Ovary (tissue), 9 donors: ENCODE data around the gene DLX6. TPM values are rescaled to one million over a fixed set of nuclear protein-coding genes. Genes with fewer than 3 reads are reported as not detected.

Experiments
- DNase-seq, 5 donors: peaks; one replicate each; pipeline ENCODE4 v3.0.0-alpha.2; 2019 to 2020
- H3K27ac ChIP-seq, 2 donors: fragments of 200-600 bp; one replicate each; pipeline versions ENCODE4 v1.5.1 to v1.8.0; 2019 to 2022
- H3K27me3 ChIP-seq: fragments of 200-600 bp; one replicate; pipeline ENCODE4 v1.8.0; 2022
- H3K36me3 ChIP-seq: fragments of 200-600 bp; sonication (generic); one replicate; pipeline ENCODE4 v1.5.1; 2019
- H3K4me1 ChIP-seq: one replicate; pipeline ENCODE4 v1.8.1; 2013; ENCODE audit warnings: mild to moderate bottlenecking, moderate library complexity; ENCODE audit not compliant: insufficient read depth
- H3K4me3 ChIP-seq: fragments of 200-600 bp; sonication (generic); one replicate; pipeline ENCODE4 v1.5.1; 2017
- H3K9me3 ChIP-seq, 2 donors: fragments of 200-600 bp in 1 of 2; sonication (generic) in 1 of 2; one replicate each; pipeline versions ENCODE4 v1.5.1 to v1.8.1; 2013 to 2019; ENCODE audit warnings: mild to moderate bottlenecking in 1 of 2, moderate library complexity in 1 of 2
- CTCF ChIP-seq, 3 donors: fragments of 450-650 bp in 2 of 3; fragments of 200-600 bp in 1 of 3; IDR thresholded peaks; one replicate each; pipeline versions ENCODE4 v1.5.1 to v1.8.0; 2016 to 2022; ENCODE audit warnings: antibody characterized with exemption in 3 of 3, mild to moderate bottlenecking in 1 of 3
- EP300 ChIP-seq: sonication (generic); formaldehyde crosslinking; IDR thresholded peaks from one replicate; pipeline ENCODE4 v1.6.1; 2017; ENCODE audit warnings: antibody characterized with exemption
- POLR2A ChIP-seq: fragments of 450-650 bp; IDR thresholded peaks from one replicate; pipeline ENCODE4 v1.6.1; 2017; ENCODE audit warnings: antibody characterized with exemption, mild to moderate bottlenecking, moderate library complexity
- WGBS, 3 donors: extraction: QIAGEN DNeasy Blood & Tissue Kit in 1 of 3; methylation state at CpG; one replicate each; pipeline versions ENCODE4 v1.1.5 to v1.1.7; 2013 to 2017; 5-methylcytosine and 5-hydroxymethylcytosine counted together
- intact Hi-C, 4 donors: fragments of 100-400 bp; cut with DNase I; formaldehyde crosslinking; loops; one replicate each; pipeline versions ENCODE4 v1.11.0 to v1.15.1; 2022 to 2023
- polyA plus RNA-seq, 2 donors: library from polyadenylated mRNA; stranded (reverse); fragments of 200-250 nt in 1 of 2; fragments of 350-450 nt in 1 of 2; fragmentation: Illumina TruSeq in 1 of 2; extraction: RNeasy Lipid Tissue Mini Kit (QIAGEN cat#74804) in 1 of 2; gene quantifications; one replicate each; pipeline ENCODE4 v1.2.3, GENCODE V29; 2013 to 2014
- total RNA-seq, 7 donors: library from RNA; depleted of rRNA in 2 of 7; stranded (reverse); fragments of >200 nt in 2 of 7; fragmentation: NEBNext Ultra II Directional in 3 of 7; extraction: Animal tissue kit (Norgen Biotek cat#: 25700) in 3 of 7; gene quantifications; one replicate each; pipeline versions ENCODE4 v1.1.0 to v1.2.4, GENCODE V29; 2016 to 2023
- donor health status: DM: no; HTN: no; CAD: no; lungs with moderate emphysema.
- donor health status: DM: no; HTN: no; CAD: no.
- donor health status: Bipolar disorder and iron deficiency.
- donor health status: DM: yes; HTN: yes; CAD: no.
- donor health status: DM: no; HTN: no; CAD: no.
- donor health status: DM: yes; HTN: yes; CAD: no.

The DLX6 gene
- total and polyA plus RNA-seq, 9 donors, result 0.10 to 0.95 (median 0.20) TPM; not detected in 2

DNA sequence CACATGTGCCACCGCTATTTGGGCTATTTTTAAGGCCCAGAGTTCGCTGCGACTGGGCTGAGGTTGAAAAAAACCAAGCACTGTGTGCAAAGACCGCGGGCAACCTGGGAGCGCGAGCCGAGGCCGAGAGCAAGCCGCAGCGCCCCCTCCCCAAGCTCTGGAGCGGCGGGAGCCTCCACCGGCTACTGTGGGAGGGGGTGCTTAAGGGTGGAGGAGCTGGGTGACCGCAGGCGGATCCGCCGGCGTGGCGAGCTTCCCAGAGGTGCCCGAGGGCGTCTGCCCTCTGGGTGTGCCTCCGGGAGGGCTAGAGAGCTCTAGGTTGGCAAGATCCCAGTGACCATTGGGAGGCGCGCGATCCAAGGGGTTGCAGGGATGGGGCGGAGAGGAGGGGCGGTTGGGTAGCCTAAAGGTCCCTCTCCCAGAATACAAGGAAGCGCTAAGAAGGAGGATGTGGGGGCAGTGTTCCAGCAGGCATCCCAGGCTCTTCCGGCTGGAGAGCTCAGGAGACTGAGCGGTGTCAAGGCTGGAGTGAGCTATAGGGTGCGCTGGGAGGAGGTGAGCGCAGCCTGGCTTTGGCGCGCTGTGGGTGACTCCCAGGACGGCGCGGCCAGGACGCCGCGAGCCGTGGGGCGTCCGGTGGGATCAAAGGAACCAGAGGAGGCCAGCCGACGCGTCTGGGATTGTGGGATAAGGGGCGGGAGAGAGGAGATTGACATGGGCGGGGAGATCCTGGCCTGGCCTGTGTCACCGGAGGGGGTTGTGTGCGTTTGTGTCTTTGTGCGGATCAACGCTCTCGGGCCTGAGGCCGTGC lies 11.2 kb downstream of the DLX6 start:
- DNase-seq, result no peak
- no peak overlapping the region for H3K4me3 ChIP-seq
- no peaks in the 10 kb centered on the region for H3K27me3 ChIP-seq
- no peak for TF ChIP-seq POLR2A
- TF ChIP-seq EP300, result no peak
- no peak for TF ChIP-seq CTCF (IDR thresholded peaks at IDR 0.05)
- H3K36me3 ChIP-seq, result no peaks in the 10 kb centered on the region
- WGBS, 3 donors, result 2 to 3% (median 2%) methylated on average over 51 to 54 of the region's 55 CpGs
- H3K9me3 ChIP-seq, result no peaks in the 10 kb centered on the region
- peaks cover 7% of the 10 kb centered on the region for H3K4me1 ChIP-seq
- intact Hi-C loops, result no loop called here
- no peak overlapping the region for H3K27ac ChIP-seq

GRCh38 chr7:97017192-97018125 lies 12.1 kb downstream of the DLX6 start:
- no peaks in the 10 kb centered on the region for H3K27me3 ChIP-seq

DNA sequence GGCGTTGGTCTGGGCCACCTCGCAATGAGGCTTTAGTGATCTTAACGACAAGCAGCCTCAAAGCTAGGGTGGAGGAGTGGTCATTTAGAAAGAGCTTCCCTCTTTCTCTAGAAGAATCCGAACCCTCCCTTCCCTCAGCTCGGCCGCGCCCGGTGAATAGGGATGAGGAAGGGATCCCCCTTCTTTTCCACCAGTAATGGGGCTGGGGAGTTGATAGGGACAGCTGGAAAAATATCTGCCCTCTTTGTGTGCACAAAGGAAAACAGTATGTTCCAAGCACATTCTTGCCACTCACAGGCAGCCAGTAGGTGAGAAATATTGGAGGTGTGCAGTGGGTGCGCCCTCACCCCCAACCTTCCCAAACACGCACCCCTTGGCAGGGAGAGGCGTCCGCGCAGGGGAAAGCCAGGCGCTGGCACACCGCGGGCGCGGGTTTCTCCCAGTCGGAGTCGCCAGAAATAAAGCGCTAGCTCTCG lies 12.8 kb downstream of the DLX6 start:
- intact Hi-C loops, result no loop called here
- H3K27ac ChIP-seq, result no peak overlapping the region
- WGBS, 3 donors, result 13 to 18% (median 15%) methylated on average over 22 of the region's 22 CpGs
- TF ChIP-seq CTCF (IDR thresholded peaks at IDR 0.05) (no peak), POLR2A (no peak)
- H3K9me3 ChIP-seq, result no peaks in the 10 kb centered on the region
- peaks cover 7% of the 10 kb centered on the region for H3K4me1 ChIP-seq
- H3K36me3 ChIP-seq, result no peaks in the 10 kb centered on the region
- DNase-seq, result no peak
- no peaks in the 10 kb centered on the region for H3K27me3 ChIP-seq
- no peak overlapping the region for H3K4me3 ChIP-seq

More at GRCh38 chr7:97017192-97018125, 12.1 kb downstream of the DLX6 start:
- WGBS, 3 donors, result 11 to 16% (median 15%) methylated on average over 37 of the region's 37 CpGs
- H3K27ac ChIP-seq, result no peak overlapping the region
- DNase-seq, result no peak
- intact Hi-C loops, result no loop called here
- no peaks in the 10 kb centered on the region for H3K36me3 ChIP-seq
- no peaks in the 10 kb centered on the region for H3K9me3 ChIP-seq
- no peak overlapping the region for H3K4me3 ChIP-seq
- TF ChIP-seq CTCF (IDR thresholded peaks at IDR 0.05) (no peak), EP300 (no peak), POLR2A (no peak)
- peaks cover 7% of the 10 kb centered on the region for H3K4me1 ChIP-seq

- no peaks in the 10 kb centered on the region for H3K9me3 ChIP-seq
- no peaks in the 10 kb centered on the region for H3K36me3 ChIP-seq
- no peak overlapping the region for H3K27ac ChIP-seq
- no peak overlapping the region for H3K4me3 ChIP-seq
- H3K27me3 ChIP-seq, result no peaks in the 10 kb centered on the region
- intact Hi-C loops, result no loop called here
- peaks cover 8% of the 10 kb centered on the region for H3K4me1 ChIP-seq
- DNase-seq, result no peak
- TF ChIP-seq EP300 (no peak), CTCF (IDR thresholded peaks at IDR 0.05) (no peak), POLR2A (no peak)
- 17 to 38% (median 31%) methylated on average over 19 of the region's 19 CpGs for WGBS, 3 donors
Measured at GRCh38 chr7:97018791-97019531, 13.6 kb downstream of the DLX6 start.
